HG03039 (cell line): ENCODE results near the gene RANBP3.

ENCODE experiments used
- ATAC-seq: cut with Tn5 transposase; IDR thresholded peaks from one replicate; pipeline ENCODE4 v1.9.1; 2021; ENCODE audit warnings: mild to moderate bottlenecking, moderate library complexity; ENCODE audit not compliant: unreplicated experiment

The RANBP3 gene

GRCh38 chr19:5952193-5953029 is 25.5 kb downstream of the RANBP3 start:
- no peak for ATAC-seq

GRCh38 chr19:5951338-5951861 is 26.5 kb downstream of the RANBP3 start:
- no peak for ATAC-seq

GRCh38 chr19:5950741-5951140 is 27.2 kb downstream of the RANBP3 start:
- ATAC-seq, result no peak

GRCh38 chr19:5949792-5950305 is 28.1 kb downstream of the RANBP3 start:
- ATAC-seq, result no peak

- ATAC-seq, result no peak
These were observed 29.0 kb downstream of the RANBP3 start for GRCh38 chr19:5948752-5949564.

GRCh38 chr19:5947435-5947834 is 30.5 kb downstream of the RANBP3 start:
- no peak for ATAC-seq

GRCh38 chr19:5943623-5944022 is 34.3 kb downstream of the RANBP3 start:
- no peak for ATAC-seq

GRCh38 chr19:5943045-5943444 is 34.9 kb downstream of the RANBP3 start:
- no peak for ATAC-seq

GRCh38 chr19:5941673-5942072 is 36.3 kb downstream of the RANBP3 start:
- ATAC-seq, result no peak

- ATAC-seq, result no peak
These were observed 37.4 kb downstream of the RANBP3 start for GRCh38 chr19:5940260-5941208.

GRCh38 chr19:5937550-5937949 is 40.4 kb downstream of the RANBP3 start:
- ATAC-seq, result no peak

GRCh38 chr19:5936292-5936592 is 41.7 kb downstream of the RANBP3 start:
- no peak for ATAC-seq

GRCh38 chr19:5935473-5936291 is 42.3 kb downstream of the RANBP3 start:
- no peak for ATAC-seq

GRCh38 chr19:5934774-5935472 is 43.0 kb downstream of the RANBP3 start:
- ATAC-seq, result no peak

GRCh38 chr19:5934069-5934401 is 43.9 kb downstream of the RANBP3 start:
- no peak for ATAC-seq

GRCh38 chr19:5933391-5934068 is 44.4 kb downstream of the RANBP3 start:
- no peak for ATAC-seq

- no peak for ATAC-seq
These were observed 45.2 kb downstream of the RANBP3 start for GRCh38 chr19:5932609-5933262.

- no peak for ATAC-seq
These were observed 45.8 kb downstream of the RANBP3 start for GRCh38 chr19:5932146-5932545.
